TTC549 (cell line): Measurements from ENCODE around the gene B4GALNT4.
"Not testable (repeated sequence)": the region's sequence is repeated elsewhere in the genome, so short reads cannot be mapped to it uniquely, and the experiment has no call there.

Experiments used
- FAIRE-seq: peaks from 2 replicates; lab custom pipeline; 2012; peaks lifted over from hg19 to GRCh38; lab: Jason Lieb, UNC

The B4GALNT4 gene

DNA sequence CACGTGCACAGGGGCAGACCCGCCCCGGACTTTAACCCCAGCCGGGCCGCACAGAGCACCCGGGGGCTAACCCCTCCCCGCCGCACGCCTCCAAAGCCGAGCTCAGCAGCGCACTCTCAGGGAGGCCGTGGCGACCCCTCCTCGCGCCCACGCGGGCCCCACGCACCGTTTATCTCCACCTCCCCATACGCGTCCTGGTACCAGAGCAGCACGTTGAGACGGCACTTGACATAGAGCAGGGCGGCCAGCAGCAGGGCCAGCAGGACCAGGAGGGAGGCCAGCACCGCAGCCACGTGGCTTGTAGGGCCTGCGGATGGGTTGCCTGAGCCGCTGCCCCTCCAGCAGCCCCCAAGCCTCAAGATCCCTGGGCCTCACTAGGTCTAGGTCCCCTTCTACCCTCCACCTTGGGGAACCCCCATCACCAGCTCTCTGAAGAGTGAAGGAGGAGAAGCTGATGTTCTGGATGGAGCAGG lies 38.4 kb downstream of the B4GALNT4 start:
- no peak for FAIRE-seq

- FAIRE-seq, result no peak
These were observed 39.1 kb downstream of the B4GALNT4 start for GRCh38 chr11:408154-409007.

- no peak for FAIRE-seq
These were observed 39.8 kb downstream of the B4GALNT4 start for GRCh38 chr11:409008-409599.

GRCh38 chr11:409600-410483 lies 40.5 kb downstream of the B4GALNT4 start:
- FAIRE-seq, result no peak

- not testable (repeated sequence) for FAIRE-seq
These were observed 41.4 kb downstream of the B4GALNT4 start for GRCh38 chr11:410711-411110.

DNA sequence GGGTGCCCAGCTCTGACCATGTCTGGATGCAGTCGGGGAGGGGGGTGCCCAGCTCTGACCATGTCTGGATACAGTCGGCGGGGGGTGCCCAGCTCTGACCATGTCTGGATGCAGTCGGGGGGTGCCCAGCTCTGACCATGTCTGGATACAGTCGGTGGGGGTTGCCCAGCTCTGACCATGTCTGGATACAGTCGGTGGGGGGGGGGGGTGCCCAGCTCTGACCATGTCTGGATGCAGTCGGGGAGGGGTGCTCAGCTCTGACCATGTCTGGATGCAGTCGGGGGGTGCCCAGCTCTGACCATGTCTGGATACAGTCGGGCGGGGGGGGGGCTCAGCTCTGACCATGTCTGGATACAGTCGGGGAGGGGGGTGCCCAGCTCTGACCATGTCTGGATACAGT lies 42.2 kb downstream of the B4GALNT4 start:
- FAIRE-seq, result not testable (repeated sequence)

- no peak for FAIRE-seq
These were observed 43.4 kb downstream of the B4GALNT4 start for GRCh38 chr11:412641-413119.

- no peak for FAIRE-seq
These were observed 44.1 kb downstream of the B4GALNT4 start for GRCh38 chr11:413120-414081.

GRCh38 chr11:414318-414857 lies 45.1 kb downstream of the B4GALNT4 start:
- FAIRE-seq, result no peak

- no peak for FAIRE-seq
These were observed 46.3 kb downstream of the B4GALNT4 start for GRCh38 chr11:415640-416041.

DNA sequence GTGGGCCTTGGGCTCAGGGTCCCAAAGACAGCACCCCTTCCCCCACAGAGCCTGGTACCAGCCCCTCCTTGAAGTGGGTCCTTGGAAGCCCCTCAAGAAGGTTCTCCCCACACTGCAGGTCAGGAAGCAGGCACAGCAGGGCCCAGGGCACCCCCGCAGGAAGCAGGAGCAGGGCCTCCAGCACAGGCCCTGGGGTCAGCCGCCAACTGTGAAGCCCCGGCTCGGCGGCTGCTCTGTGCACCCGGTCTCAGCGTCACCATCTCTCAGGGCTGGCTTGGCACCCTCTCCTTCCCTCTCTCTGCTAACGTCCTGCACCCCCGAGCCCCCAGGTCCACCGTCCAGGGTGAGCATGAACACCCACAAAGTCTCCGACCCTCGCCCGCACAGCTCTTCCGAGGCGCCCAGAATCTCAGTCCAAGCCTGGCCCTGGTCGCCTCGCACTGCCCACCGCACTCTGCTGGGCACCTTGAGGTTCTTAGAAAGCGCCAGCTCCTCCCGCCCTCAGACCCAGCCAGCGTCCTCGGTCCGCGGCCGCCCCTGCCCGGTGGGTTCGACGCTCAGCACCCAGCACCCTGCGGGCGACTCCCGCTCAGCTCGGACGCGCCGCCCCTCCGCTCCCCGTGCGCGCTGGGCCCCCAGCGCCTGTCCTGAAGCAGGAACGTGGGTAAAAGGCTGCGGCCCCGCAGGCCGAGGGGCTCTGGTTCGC lies 46.9 kb downstream of the B4GALNT4 start:
- FAIRE-seq, result no peak

DNA sequence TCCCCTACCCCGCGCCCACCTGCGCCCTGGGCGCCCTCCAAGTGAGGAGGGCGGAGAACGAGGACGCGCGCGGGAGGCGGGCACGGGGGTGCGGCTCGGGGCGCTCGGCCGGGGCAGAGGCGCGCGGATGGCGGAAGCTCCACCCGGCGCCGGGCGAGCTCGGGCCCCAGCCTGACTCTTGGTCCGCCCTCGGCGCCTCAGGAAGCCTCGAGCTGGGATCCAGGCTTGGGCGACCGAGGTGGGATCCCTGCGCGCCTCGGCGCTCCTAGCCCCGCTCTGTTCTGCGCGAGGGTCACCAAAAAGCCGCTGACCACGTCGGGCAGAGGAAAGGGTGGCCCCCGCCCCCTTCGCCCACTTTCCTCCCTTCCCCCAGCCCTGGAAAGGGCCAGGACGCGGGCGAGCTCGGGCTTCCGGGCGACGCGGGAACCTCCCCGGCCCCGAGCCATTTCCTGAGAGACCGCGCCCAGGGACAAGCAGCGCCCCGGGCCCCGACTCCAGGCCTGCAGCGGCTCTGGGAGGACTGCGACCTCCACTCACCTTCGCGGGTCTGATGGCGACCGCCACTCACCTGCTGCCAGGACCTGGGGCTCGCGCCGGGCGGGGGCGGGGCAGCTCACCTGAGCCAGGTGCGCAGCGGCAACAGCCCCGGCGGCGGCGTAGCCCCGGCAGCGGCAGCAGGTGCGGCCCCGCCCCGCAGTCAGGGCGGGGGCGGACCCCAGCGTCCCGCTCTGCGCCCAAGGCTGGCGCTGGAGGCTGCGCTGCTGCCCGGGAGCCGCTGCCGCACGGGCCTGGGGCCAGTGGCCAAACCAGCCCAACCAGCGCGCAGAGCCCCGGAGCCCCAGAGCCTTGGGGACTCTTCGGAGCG lies 47.7 kb downstream of the B4GALNT4 start:
- FAIRE-seq, result no peak

GRCh38 chr11:417652-418342 lies 48.5 kb downstream of the B4GALNT4 start:
- no peak for FAIRE-seq

DNA sequence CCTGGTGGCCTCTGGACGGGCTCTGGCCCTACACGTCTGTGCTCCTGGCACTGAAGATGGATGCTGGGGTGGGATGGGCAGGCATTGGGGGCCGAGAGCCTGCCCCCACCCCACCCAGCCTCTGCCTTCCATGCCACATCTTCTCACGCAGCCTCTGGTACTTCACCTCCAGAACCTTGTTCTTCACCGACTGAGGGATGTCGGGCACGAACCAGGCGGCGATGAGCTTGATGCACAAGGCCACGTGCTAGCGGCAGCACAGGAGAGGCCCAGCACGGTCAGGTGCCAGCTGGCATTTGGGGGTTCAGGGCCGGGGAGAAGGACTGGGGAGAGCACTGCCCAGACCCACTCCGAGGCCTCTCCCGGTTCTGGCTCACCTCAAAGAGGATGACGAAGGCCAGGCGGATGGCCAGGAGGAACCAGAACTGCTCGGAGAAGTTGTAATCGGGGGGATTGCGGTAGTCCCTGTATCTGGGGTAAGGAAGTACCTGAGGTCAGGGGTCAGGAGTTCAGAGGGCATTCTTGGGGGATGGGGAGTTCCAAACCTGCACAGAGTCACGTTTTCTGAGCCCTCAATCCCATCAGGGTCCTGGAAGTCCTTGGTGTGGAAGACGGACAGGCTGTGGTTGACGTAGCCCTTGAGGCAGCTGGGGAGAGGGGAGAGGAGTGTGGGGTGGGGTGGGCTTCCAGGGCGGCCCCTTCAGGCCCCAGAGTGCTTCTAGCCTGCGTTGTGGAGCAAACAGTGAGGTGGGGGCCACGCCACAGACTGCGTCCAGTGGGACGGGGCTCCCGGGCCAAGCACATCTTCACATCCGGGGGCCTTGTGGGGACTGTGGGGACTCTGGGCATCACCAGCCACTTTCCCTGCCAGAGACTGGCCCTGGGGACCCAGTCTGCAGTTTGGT lies 49.3 kb downstream of the B4GALNT4 start:
- FAIRE-seq, result no peak

- FAIRE-seq, result no peak
These were observed 50.1 kb downstream of the B4GALNT4 start for GRCh38 chr11:419248-420005.

- FAIRE-seq, result no peak
These were observed 51.0 kb downstream of the B4GALNT4 start for GRCh38 chr11:420054-420910.
